ENCODE measurements around the gene CAP1. TPM values are rescaled to one million over a fixed set of nuclear protein-coding genes. Genes with fewer than 3 reads are reported as not detected.

CAP1 gene
- total and polyA plus RNA-seq, 2 of the 13 experiments (the other 11 are each of a cell fraction or from before 2014, with no cell fraction given), result 174 to 195 TPM

DNA sequence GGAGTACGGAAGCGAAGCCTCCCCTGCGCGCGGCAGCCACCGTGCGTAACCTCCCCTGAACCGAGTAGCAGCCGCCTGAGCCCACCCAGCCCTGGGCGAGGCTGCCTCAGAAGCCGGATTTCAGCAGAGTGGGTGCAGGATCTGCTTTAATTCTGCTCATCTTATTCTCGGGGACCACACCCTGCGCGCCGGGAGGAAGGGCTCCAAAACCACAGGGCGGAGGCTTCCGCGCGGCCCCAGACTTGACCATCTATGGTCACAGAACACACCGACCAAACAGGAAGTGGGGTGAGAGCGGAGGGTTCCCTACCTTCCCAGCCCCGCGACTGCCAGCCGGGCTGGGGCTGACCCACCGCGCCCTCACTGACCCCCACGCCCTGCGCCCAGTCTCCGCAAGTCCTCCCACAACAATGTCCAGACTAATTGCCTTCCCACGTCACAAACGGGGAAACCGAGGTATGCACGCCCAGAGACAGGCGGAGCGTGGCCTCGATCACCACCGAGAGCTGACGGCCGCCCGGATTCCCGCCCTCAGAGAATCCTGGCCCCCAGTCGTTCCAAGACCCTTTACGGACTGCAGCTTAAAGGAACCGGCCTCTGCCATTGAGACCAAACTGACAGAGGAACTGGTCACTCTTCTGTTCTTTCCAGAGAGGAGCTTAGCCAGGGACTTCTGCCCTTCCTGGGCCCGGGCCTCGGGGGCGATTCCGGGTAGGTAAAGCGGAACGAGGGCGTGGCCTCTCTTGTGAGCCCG, 595 bp upstream of the CAP1 start (continued):
- TF ChIP-seq, protein P1, sequence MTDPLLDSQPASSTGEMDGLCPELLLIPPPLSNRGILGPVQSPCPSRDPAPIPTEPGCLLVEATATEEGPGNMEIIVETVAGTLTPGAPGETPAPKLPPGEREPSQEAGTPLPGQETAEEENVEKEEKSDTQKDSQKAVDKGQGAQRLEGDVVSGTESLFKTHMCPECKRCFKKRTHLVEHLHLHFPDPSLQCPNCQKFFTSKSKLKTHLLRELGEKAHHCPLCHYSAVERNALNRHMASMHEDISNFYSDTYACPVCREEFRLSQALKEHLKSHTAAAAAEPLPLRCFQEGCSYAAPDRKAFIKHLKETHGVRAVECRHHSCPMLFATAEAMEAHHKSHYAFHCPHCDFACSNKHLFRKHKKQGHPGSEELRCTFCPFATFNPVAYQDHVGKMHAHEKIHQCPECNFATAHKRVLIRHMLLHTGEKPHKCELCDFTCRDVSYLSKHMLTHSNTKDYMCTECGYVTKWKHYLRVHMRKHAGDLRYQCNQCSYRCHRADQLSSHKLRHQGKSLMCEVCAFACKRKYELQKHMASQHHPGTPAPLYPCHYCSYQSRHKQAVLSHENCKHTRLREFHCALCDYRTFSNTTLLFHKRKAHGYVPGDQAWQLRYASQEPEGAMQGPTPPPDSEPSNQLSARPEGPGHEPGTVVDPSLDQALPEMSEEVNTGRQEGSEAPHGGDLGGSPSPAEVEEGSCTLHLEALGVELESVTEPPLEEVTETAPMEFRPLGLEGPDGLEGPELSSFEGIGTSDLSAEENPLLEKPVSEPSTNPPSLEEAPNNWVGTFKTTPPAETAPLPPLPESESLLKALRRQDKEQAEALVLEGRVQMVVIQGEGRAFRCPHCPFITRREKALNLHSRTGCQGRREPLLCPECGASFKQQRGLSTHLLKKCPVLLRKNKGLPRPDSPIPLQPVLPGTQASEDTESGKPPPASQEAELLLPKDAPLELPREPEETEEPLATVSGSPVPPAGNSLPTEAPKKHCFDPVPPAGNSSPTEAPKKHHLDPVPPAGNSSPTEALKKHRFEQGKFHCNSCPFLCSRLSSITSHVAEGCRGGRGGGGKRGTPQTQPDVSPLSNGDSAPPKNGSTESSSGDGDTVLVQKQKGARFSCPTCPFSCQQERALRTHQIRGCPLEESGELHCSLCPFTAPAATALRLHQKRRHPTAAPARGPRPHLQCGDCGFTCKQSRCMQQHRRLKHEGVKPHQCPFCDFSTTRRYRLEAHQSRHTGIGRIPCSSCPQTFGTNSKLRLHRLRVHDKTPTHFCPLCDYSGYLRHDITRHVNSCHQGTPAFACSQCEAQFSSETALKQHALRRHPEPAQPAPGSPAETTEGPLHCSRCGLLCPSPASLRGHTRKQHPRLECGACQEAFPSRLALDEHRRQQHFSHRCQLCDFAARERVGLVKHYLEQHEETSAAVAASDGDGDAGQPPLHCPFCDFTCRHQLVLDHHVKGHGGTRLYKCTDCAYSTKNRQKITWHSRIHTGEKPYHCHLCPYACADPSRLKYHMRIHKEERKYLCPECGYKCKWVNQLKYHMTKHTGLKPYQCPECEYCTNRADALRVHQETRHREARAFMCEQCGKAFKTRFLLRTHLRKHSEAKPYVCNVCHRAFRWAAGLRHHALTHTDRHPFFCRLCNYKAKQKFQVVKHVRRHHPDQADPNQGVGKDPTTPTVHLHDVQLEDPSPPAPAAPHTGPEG (CRISPR knock-in tag; IDR thresholded peaks at IDR 0.05), result no peak; the same call in 1 of the 2 replicates
- TF ChIP-seq, protein P2, sequence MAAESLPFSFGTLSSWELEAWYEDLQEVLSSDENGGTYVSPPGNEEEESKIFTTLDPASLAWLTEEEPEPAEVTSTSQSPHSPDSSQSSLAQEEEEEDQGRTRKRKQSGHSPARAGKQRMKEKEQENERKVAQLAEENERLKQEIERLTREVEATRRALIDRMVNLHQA (CRISPR knock-in tag; IDR thresholded peaks at IDR 0.05), result no peak
- TF ChIP-seq DMAP1 (CRISPR knock-in tag; IDR thresholded peaks at IDR 0.05), result peak; percentile 33
- TF ChIP-seq ZNF34 (CRISPR knock-in tag; IDR thresholded peaks at IDR 0.05; ENCODE audit: borderline replicate concordance), result no peak
- peak; percentile 84 for TF ChIP-seq ZBTB20 (CRISPR knock-in tag; IDR thresholded peaks at IDR 0.05; ENCODE audit: borderline replicate concordance, low read depth)
- TF ChIP-seq RARG (CRISPR knock-in tag; IDR thresholded peaks at IDR 0.05; ENCODE audit: low read depth), result peak; percentile 92; the same call in 1 of the 2 replicates
- peak; percentile 75; the same call in 1 of the 2 replicates for TF ChIP-seq ZNF761 (CRISPR knock-in tag; conservative IDR thresholded peaks at IDR 0.05)
- TF ChIP-seq, protein P3, sequence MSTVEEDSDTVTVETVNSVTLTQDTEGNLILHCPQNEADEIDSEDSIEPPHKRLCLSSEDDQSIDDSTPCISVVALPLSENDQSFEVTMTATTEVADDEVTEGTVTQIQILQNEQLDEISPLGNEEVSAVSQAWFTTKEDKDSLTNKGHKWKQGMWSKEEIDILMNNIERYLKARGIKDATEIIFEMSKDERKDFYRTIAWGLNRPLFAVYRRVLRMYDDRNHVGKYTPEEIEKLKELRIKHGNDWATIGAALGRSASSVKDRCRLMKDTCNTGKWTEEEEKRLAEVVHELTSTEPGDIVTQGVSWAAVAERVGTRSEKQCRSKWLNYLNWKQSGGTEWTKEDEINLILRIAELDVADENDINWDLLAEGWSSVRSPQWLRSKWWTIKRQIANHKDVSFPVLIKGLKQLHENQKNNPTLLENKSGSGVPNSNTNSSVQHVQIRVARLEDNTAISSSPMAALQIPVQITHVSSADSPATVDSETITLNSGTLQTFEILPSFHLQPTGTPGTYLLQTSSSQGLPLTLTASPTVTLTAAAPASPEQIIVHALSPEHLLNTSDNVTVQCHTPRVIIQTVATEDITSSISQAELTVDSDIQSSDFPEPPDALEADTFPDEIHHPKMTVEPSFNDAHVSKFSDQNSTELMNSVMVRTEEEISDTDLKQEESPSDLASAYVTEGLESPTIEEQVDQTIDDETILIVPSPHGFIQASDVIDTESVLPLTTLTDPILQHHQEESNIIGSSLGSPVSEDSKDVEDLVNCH (CRISPR knock-in tag; IDR thresholded peaks at IDR 0.05), result 0 out of 2 replicates have a peak, but pooled peaks have one; percentile 85
- 0 out of 2 replicates have a peak, but pooled peaks have one; percentile 61 for TF ChIP-seq ZNF552 (CRISPR knock-in tag; IDR thresholded peaks at IDR 0.05; ENCODE audit: borderline replicate concordance)
- TF ChIP-seq ZNF441 (CRISPR knock-in tag; IDR thresholded peaks at IDR 0.05; ENCODE audit: borderline replicate concordance), result peak; percentile 60; the same call in 1 of the 2 replicates
- TF ChIP-seq NFKB2 (CRISPR knock-in tag; IDR thresholded peaks at IDR 0.05; ENCODE audit: borderline replicate concordance), result peak; percentile 29; the same call in 1 of the 2 replicates
- TF ChIP-seq ZNF20 (CRISPR knock-in tag; IDR thresholded peaks at IDR 0.05), result no peak
- TF ChIP-seq MAZ (IDR thresholded peaks at IDR 0.05; ENCODE audit: borderline replicate concordance, low read depth, low read length), result no peak
- no peak; the same call in 1 of the 2 replicates for TF ChIP-seq MAZ (CRISPR knock-in tag; IDR thresholded peaks at IDR 0.05; ENCODE audit: low read depth)
- TF ChIP-seq, protein P4, sequence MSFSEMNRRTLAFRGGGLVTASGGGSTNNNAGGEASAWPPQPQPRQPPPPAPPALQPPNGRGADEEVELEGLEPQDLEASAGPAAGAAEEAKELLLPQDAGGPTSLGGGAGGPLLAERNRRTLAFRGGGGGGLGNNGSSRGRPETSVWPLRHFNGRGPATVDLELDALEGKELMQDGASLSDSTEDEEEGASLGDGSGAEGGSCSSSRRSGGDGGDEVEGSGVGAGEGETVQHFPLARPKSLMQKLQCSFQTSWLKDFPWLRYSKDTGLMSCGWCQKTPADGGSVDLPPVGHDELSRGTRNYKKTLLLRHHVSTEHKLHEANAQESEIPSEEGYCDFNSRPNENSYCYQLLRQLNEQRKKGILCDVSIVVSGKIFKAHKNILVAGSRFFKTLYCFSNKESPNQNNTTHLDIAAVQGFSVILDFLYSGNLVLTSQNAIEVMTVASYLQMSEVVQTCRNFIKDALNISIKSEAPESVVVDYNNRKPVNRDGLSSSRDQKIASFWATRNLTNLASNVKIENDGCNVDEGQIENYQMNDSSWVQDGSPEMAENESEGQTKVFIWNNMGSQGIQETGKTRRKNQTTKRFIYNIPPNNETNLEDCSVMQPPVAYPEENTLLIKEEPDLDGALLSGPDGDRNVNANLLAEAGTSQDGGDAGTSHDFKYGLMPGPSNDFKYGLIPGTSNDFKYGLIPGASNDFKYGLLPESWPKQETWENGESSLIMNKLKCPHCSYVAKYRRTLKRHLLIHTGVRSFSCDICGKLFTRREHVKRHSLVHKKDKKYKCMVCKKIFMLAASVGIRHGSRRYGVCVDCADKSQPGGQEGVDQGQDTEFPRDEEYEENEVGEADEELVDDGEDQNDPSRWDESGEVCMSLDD (CRISPR knock-in tag; IDR thresholded peaks at IDR 0.05; ENCODE audit: borderline replicate concordance), result no peak; the same call in 1 of the 2 replicates
